ENCODE results near the gene MYH10.

MYH10 gene

GRCh38 chr17:8455665-8456209 is 174.8 kb downstream of the MYH10 start:
- TF ChIP-seq CTCF (IDR thresholded peaks at IDR 0.05; ENCODE audit: borderline replicate concordance, control extremely low read depth, extremely low read depth, insufficient read depth, missing control alignments), result no peak
- DNase-seq (ENCODE audit: low spot score), result no peak
- in situ Hi-C loops (cut with MboI; ENCODE audit: low sequenced_read_pairs, unreplicated experiment), result no loop called here

GRCh38 chr17:8453326-8453725 is 177.2 kb downstream of the MYH10 start:
- no peak for TF ChIP-seq CTCF (IDR thresholded peaks at IDR 0.05; ENCODE audit: borderline replicate concordance, control extremely low read depth, extremely low read depth, insufficient read depth, missing control alignments)
- no peak for DNase-seq (ENCODE audit: low spot score)
- in situ Hi-C loops (cut with MboI; ENCODE audit: low sequenced_read_pairs, unreplicated experiment), result no loop called here

DNA sequence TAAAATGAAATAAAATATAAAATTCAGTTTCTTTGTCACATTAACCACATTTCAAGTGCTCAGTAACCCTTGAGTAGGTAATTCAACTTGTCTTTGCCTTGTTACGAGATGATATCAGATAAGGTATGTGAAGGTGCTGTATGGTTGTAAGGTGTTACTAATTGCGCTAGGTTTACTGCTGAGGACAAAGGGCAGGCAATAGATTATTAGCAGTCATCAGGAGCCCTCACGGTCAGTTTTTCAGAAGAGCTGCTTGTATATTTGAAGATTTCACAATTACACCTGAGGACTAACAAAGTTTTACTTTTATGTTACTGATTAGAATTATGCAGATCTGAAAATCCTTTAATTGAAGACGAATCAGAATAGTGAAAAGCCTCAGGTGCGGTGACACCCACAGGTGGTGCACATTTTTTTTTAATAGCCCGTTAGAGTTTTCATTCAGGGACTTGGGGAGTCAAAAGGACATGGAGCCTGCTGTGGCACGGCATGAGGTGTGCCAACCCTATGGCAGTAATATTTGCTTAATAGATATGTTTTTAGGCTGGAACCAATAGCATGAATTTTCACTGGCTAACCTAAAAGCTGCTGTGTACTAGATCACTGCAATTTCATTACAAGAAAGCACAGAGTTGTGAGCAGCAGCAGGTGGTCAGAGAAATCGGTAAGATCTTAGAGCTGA is 178.5 kb downstream of the MYH10 start:
- no peak for DNase-seq (ENCODE audit: low spot score)
- in situ Hi-C loops (cut with MboI; ENCODE audit: low sequenced_read_pairs, unreplicated experiment), result no loop called here
- TF ChIP-seq CTCF (IDR thresholded peaks at IDR 0.05; ENCODE audit: borderline replicate concordance, control extremely low read depth, extremely low read depth, insufficient read depth, missing control alignments), result no peak

DNA sequence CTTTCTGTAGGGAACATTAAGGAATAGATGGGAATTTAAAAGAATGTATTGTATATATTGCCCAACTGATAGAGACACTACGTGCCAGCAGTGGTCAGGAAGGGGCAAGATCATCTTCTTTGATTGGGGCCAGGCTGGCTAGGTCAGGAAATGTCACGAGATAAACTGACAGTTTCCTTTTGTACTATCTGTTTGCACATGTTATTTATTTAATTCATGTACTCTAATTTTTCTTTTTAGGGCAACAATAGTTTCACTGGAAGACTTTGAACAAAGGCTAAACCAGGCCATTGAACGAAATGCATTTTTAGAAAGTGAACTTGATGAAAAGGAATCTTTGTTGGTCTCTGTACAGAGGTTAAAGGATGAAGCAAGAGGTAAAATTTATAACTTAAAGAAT is 182.2 kb downstream of the MYH10 start:
- in situ Hi-C loops (cut with MboI; ENCODE audit: low sequenced_read_pairs, unreplicated experiment), result no loop called here
- TF ChIP-seq CTCF (IDR thresholded peaks at IDR 0.05; ENCODE audit: borderline replicate concordance, control extremely low read depth, extremely low read depth, insufficient read depth, missing control alignments), result no peak

GRCh38 chr17:8447799-8448198 is 182.7 kb downstream of the MYH10 start:
- TF ChIP-seq CTCF (IDR thresholded peaks at IDR 0.05; ENCODE audit: borderline replicate concordance, control extremely low read depth, extremely low read depth, insufficient read depth, missing control alignments), result no peak
- in situ Hi-C loops (cut with MboI; ENCODE audit: low sequenced_read_pairs, unreplicated experiment), result no loop called here
- DNase-seq (ENCODE audit: low spot score), result no peak

More for the DNA sequence above, 182.2 kb downstream of the MYH10 start:
- no peak for DNase-seq (ENCODE audit: low spot score)

DNA sequence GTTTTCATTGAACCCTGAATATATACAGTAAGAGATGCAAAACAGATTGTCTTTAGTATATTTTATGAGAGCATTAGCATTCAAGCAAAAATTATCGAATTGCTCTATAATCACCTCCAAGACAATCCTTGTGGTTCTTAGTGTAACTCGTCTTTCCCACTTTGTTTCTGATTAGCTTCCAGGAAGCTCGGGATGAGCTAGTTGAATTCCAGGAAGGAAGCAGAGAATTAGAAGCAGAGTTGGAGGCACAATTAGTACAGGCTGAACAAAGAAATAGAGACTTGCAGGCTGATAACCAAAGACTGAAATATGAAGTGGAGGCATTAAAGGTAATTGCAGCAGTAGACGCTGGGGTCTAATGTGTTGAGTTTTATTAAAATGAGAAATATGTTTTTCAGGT is 185.0 kb downstream of the MYH10 start:
- DNase-seq (ENCODE audit: low spot score), result no peak
- TF ChIP-seq CTCF (IDR thresholded peaks at IDR 0.05; ENCODE audit: borderline replicate concordance, control extremely low read depth, extremely low read depth, insufficient read depth, missing control alignments), result no peak
- in situ Hi-C loops (cut with MboI; ENCODE audit: low sequenced_read_pairs, unreplicated experiment), result no loop called here

All from GM13976 (cell line).